Activated CD8-positive, alpha-beta memory T cell treated with anti-CD3 and anti-CD28 coated beads, Interleukin-2, amount 50 U/mL, for 24 hours (primary cell): ENCODE results near the gene APMAP.
"Not testable (repeated sequence)": the region's sequence is repeated elsewhere in the genome, so short reads cannot be mapped to it uniquely, and the experiment has no call there.

Experiments used
- DNase-seq: peaks from one replicate; pipeline ENCODE4 v3.0.0-alpha.2; 2020; ENCODE audit errors: extremely low read depth

Gene APMAP

DNA sequence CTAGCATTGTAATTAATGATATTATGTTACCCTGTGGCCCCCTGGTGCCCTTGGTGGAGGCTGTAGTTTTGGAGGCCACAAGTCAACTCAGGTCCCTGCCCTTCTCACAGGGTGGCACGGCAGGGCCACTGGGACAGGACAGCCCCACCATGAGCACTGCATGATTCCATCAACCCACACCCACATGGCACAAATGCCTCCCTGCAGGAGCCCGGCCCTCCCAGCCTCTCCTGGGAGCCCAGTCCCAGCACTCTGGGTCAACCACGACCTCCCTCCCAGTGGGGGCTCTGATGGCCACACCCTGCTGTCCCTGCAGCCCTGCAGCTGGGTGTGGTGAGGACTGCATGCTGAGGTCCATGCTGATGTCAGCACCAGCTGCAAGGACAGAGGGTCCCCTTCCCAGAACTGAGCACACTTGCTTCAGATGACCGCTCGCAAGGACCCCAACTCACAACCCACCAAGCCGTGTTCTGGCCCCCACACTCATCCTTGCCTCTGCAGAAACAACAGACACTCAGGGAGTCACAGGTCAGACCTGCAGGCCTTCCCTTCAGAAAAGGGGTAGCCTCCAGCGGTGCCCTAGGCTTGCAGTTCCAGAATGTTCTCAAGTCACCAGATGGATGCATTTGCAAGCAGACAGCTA lies 59.2 kb downstream of the APMAP start:
- no peak for DNase-seq

DNA sequence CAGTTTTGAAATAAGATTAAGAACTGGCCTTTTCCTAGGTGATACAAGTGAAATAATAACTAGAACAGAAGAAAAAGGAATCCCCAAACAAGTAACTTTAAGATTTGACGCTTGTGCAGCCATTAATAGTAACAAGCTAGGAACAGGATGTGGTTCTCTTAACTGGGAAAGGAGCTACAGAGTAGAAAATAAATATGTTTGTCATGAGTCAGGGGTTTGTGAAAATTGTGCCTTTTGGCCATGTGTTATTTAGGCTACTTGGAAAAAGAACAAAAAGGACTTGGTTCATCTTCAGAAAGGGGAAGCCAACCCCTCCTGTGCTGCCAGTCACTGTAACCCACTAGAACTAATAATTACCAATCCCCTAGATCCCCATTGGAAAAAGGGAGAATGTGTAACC lies 60.7 kb downstream of the APMAP start:
- not testable (repeated sequence) for DNase-seq

DNA sequence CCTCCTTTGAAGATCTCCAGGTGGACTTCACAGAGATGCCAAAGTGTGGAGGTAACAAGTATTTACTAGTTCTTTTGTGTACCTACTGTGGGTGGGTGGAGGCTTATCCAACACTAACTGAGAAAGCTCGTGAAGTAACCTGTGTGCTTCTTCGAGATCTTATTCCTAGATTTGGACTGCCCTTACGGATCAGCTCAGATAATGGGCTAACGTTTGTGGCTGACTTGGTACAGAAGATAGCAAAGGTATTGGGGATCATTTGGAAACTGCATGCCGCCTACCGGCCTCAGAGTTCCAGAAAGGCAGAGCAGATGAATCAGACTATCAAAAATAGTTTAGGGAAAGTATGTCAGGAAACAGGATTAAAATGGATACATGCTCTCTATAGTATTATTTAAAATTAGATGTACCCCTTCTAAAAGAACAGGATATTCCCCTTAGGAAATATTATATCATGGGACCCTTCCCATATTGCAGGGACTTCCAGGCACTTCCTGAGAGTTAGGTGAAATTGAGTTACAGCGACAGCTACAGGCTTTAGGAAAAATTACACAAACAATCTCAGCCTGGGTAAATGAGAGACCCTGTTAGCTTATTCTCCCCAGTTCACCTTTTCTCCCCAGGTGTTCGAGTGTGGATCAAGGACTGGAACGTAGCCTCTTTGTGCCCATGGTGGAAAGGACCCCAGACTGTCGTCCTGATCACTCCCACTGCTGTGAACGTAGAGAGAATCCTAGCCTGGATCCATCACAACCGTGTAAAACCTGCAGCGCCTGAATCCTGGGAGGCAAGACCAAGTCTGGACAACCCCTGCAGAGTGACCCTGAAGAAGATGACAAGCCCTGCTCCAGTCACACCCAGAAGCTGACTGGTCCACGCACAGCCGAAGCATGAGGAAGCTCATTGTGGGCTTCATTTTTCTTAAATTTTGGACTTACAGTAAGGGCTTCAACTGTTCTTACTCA lies 61.5 kb downstream of the APMAP start:
- not testable (repeated sequence) for DNase-seq

DNA sequence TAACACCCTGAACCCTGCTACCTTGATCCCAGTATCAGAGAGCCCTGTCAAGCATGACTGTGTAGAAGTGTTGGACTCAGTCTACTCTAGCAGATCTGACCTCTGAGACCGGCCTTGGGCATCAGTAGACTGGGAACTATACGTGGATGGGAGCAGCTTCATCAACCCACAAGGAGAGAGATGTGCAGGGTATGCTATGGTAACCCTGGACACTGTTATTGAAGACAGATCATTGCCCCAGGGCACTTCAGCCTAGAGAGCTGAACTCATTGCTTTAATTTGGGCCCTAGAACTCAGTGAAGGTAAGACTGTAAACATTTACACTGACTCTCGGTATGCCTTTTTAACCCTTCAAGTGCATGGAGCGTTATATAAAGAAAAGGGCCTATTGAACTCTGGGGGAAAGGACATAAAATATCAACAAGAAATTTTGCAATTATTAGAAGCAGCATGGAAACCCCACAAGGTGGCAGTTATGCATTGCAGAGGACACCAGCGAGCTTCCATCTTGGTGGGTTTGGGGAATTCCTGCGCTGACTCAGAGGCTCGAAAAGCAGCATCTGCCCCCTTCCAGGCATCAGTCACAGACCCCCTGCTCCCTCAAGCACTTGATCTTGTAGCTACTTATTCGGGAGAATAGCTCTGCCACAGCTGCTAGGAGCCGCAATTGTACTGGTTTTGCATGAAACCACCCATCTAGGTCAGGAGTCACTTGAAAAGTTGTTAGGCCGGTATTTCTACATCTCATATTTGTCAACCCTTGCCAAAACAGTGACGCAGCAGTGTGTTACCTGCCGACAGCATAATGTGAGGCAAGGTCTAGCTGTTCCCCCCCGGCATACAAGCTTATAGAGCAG lies 62.5 kb downstream of the APMAP start:
- not testable (repeated sequence) for DNase-seq

DNA sequence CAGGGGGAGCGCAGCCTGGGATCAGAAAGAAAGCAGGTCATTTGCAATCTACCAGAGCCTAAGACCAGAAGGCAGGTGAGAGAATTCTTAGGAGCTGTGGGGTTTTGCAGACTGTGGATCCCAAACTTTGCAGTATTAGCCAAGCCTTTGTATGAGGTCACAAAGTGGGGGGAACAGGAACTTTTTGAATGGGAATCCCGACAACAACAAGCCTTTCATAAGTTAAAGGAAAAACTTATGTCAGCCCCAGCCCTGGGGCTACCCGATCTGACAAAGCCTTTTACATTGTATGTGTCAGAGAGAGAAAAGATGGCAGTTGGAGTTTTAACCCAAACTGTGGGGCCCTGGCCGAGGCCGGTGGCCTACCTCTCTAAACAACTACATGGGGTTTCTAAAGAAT lies 63.3 kb downstream of the APMAP start:
- DNase-seq, result not testable (repeated sequence)

DNA sequence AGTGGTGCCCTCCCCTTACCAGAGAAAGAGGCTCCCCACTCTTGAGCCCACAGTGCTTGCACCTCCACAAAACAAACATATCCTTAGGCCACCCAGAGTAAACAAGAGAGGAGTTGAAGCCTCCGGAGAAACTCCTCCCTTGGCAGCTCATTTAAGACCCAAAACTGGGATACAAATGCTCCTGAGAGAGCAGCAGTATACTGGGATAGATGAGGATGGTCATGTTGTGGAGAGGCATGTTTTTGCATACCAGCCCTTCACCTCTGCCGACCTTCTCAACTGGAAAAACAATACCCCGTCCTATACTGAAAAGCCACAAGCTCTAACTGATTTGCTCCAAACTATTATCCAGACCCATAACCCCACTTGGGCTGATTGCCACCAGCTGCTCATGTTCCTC lies 71.8 kb downstream of the APMAP start:
- not testable (repeated sequence) for DNase-seq

DNA sequence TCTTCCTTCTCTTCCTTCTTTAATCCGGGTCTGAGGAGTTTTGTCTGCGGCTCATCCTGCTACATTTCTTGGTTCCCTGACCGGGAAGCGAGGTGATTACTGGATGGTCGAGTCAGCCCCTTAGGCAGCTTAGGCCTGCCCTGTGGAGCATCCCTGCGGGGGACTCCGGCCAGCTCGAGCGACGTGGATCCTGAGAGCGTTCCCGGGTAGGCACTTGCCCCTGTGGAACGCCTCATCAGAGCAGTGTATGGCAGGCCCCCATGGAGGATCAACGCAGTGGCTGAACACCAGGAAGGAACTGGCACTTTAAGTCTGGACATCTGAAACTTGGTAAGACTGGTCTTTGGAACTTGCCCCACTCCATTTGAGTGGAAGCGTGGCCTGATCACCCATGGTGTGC lies 72.9 kb downstream of the APMAP start:
- DNase-seq, result not testable (repeated sequence)

DNA sequence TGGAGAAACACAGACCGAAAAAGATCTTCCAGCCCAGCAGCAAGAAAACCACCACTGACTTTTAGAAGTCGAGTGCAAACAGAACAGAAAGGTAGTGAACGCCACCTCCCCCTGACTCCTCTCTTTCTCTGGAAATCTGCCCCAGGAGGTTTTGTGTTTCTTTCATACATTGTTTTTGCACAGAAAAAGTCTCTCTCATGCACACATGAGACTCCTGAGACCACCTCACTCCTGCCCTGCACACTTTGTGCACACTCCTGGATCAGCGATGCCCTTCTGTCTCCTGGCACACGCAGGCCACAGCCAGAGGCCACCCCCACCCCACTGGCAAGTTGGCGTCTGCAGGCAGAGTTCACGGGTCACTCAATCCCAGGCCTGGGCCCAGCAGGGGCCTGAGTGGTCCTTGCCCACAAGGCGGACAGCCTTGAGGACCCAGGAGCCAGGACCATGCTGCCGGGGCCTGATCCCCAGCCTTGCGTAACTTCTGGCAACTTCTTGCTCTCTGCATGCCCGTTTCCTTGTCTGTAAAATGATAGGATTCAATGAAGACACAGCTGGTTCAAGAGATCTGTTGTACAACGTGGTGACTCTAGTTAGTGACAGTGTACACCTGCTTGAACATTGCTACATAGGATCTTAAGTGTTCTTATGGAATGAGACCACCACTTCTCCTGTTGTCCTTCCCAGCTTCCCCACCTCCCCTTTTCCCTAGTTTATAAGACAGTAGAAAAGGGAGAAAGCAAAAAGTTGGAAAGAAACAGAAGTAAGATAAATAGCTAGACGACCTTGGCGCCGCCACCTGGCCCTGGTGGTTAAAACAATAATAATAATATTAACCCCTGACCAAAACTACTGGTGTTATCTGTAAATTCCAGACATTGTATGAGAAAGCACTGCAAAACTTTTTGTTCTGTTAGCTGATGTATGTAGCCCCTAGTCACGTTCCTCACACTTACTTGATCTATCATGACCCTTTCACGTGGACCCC lies 73.7 kb downstream of the APMAP start:
- DNase-seq, result no peak

DNA sequence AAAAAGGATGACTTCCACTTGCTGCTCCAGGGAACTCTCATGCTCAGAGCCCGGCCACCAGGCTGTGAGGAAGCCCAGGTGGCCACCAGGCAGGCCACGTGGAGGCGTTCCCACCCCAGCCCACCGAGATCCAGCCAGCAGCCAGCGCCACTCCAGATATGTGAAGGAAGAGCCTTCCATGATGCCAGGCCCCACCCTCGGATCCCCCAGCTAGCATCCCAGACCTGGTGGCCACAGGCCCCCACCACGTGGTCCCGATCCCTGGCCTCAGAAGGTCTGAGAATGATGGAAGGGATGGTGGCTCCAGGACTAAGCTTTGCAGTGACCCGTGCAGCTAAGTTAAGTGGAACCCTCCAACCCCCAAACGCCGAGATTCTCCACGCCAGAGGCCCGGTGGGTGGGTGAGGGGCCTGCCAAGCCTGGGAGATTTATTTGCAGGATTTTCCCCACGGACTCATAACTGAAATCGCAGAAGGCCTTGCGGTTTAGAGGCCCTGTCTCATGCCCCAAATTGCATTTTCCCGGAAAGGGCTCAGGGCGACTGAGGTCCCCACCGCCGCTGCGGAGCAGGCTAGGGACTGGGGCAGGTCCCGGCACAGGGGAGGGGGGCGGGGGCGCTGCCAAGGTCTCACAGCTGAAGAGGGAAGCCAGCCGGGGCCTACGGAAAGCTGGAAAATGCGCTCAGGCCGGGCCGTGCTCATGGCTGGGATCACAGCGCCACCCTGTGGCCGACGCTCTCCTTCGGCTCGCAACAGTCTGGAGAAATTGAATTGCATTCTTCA lies 74.6 kb downstream of the APMAP start:
- DNase-seq, result no peak

DNA sequence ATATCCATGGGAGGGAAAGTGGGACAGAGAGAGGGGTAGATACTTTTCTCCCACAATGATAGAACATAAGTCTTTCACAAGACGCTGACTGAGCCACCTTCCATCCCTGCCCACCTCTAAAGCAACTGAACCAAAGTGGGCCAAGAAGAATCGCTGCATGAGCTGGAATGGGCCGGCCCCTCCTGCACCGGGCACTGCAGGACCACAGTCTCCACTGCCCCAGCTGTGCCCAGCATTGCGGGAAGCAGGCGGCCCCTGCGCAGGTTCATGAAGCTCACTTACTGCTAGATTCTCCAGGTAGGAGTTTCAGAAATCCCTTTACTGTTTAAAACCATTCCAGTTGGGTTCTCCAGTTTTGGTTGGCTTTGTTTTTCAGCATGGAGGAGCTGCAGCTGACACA lies 75.5 kb downstream of the APMAP start:
- DNase-seq, result no peak

DNA sequence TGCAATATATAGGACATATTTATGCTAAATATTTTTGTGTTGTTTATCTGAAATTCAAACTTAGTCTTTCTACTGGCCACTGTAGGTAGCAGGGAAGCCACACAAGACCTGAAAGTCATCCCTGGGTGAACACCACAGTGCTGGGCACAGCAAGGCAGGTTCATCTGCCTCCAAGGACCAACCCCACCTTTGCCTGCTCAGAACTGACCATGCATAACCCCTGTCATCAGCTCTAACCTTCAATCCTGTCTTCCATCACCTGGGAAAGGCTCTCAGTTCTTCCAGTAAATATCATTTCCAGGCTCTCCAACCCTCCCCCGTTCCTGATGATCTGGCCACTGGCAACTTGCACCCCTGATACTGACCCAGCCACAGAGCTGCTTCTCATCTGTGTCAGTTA lies 76.1 kb downstream of the APMAP start:
- DNase-seq, result no peak

DNA sequence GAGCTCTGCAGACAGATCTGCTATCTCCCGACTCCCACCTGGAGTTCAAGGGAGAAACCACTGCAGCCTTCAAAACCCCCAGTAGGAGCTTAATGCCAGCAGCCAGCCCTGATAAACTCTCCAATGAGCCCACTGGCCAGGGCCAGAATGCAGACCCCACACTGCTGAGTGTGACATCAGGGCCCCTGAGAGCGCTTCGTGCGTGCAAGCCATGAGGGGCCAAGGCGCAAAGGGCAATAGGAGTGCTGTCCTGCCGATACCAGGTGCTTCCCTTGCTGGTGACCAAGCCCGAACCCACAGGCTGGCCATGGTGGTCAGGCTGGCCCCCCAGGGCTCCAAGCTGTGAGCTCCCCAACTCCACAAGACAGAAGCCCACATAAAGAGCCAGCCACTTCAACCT lies 76.7 kb downstream of the APMAP start:
- no peak for DNase-seq

DNA sequence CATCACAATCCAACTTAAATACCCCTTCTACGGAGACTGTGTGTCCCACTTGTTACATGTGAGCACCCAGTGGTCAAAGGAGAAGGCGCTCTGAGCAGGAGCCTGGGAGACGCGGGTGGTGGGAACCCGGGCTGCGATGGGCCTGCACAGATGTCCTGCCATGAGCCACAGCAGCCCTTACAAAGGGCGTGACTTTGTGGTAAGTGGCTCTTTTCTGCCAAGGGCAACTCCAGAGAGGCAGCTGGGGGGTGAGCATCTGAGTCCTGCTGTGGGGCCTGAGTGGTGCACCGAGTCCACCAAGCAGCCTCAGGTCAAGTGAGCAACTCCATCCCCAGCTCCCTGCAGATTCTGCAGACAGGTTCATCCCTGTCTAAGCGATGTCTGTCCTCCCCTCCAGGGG lies 77.1 kb downstream of the APMAP start:
- DNase-seq, result no peak

DNA sequence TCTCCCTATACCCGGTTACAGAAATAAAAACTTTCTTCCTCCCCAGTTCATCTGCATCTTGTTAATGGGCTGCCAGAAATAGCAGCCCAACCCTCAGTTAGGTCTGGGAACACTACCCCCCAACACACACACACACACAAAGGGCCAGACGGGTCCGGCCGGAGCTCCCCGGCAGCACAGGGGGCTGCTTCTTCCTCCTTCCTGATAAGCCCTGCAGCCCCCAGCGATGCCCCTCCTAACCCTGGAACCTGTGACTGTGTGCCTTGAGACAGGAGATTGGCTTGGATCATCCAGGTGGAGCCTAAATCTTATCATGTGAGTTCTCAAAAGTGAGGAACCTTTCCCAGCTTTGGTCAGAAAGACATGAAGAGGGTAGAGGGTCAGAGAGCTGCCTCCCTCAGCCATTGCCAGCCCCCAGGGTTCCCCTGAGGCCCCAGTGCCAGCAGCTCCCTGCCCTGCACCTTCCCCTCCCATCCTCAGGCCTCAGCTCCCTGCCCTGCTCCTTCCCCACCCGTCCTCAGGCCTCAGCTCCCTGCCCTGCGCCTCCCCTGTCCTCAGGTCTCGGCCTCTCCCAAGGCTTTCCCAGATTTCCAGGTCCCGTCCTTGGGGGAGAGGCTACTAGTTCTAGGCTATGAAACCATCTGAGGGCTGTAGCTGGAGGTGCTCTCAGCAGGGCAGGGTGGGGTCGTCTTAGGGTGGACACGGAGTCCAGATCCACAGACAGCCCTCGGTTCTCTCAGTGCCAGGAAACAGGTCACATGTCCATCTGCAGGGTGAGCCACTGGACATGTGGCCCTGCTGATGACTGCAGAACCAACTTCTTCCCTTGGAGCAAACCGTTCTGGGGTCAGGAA lies 77.9 kb downstream of the APMAP start:
- DNase-seq, result no peak

DNA sequence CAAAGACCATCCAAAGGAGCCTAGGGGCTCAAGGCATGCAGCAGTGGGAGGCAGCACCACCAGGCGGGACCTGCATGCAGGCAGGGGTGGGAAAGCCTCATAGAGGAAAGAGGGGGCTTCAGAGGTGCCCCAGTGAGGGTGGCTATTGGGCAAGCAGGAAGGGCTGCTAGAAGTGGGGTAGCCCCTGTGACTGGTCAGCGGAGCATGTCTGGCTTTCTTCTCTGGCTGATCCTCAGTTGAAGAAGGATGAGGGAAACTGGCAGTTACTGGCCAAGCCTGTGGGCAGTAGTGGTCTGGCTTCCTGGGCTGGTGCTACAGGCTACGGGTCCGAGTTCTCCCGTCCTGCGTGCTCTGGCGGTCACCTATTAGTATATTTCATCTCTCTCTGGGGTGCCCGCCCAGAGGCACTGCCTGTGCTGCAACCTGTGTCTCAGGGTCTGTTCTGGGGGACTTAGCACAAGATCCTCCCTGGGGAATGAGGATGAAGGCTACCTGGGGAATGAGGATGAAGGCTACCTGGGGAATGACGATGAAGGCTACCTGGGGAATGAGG lies 79.4 kb downstream of the APMAP start:
- no peak for DNase-seq
